Activated T-helper 2 cell treated with anti-CD3 and anti-CD28 coated beads, Interferon-gamma antibody, Interleukin-2, Interleukin-4, amounts not matched to agents 10 μg/mL and 5 μg/mL and 100 μg/mL, durations not matched to agents 14 hours and 24 hours and 36 hours (primary cell): ENCODE measurements around the gene DTNA. TPM values are rescaled to one million over a fixed set of nuclear protein-coding genes. Genes with fewer than 3 reads are reported as not detected.

Experiments
- DNase-seq: peaks from one replicate; pipeline ENCODE4 v3.0.0; 2021; ENCODE audit warnings: low spot score
- H3K27ac Mint-ChIP-seq: one replicate; pipeline ENCODE4 v1.8.0; 2021; ENCODE audit warnings: mixed read lengths
- H3K27me3 Mint-ChIP-seq: one replicate; pipeline ENCODE4 v1.8.0; 2021; ENCODE audit warnings: low read depth, mixed read lengths
- H3K36me3 Mint-ChIP-seq: one replicate; pipeline ENCODE4 v1.8.0; 2021; ENCODE audit warnings: low read depth, mixed read lengths
- H3K4me1 Mint-ChIP-seq: one replicate; pipeline ENCODE4 v1.8.0; 2021; ENCODE audit warnings: low read depth, mixed read lengths
- H3K4me3 Mint-ChIP-seq: one replicate; pipeline ENCODE4 v1.8.0; 2021; ENCODE audit warnings: low read depth, mild to moderate bottlenecking, moderate library complexity, mixed read lengths
- H3K9me3 Mint-ChIP-seq: one replicate; pipeline ENCODE4 v1.8.0; 2021; ENCODE audit warnings: mixed read lengths
- intact Hi-C: fragments of 100-400 bp; cut with micrococcal nuclease; formaldehyde crosslinking; loops from one replicate; pipeline ENCODE4 v1.15.1; 2023
- total RNA-seq: library from RNA; stranded (reverse); gene quantifications from 2 replicates; pipeline ENCODE4 v1.2.3, GENCODE V29; 2022

Gene DTNA
- total RNA-seq, 1 donor from 2014 or later: 0.73 TPM

GRCh38 chr18:34783501-34783900 is 73.4 kb downstream of the DTNA start:
- H3K4me3 Mint-ChIP-seq: no peak overlapping the region
- no peak overlapping the region for H3K27ac Mint-ChIP-seq
- H3K36me3 Mint-ChIP-seq: no peaks in the 10 kb centered on the region
- peaks cover 7% of the 10 kb centered on the region for H3K27me3 Mint-ChIP-seq
- intact Hi-C loops: no loop called here
- peaks cover 3% of the 10 kb centered on the region for H3K4me1 Mint-ChIP-seq
- H3K9me3 Mint-ChIP-seq: no peaks in the 10 kb centered on the region
- no peak for DNase-seq

DNA sequence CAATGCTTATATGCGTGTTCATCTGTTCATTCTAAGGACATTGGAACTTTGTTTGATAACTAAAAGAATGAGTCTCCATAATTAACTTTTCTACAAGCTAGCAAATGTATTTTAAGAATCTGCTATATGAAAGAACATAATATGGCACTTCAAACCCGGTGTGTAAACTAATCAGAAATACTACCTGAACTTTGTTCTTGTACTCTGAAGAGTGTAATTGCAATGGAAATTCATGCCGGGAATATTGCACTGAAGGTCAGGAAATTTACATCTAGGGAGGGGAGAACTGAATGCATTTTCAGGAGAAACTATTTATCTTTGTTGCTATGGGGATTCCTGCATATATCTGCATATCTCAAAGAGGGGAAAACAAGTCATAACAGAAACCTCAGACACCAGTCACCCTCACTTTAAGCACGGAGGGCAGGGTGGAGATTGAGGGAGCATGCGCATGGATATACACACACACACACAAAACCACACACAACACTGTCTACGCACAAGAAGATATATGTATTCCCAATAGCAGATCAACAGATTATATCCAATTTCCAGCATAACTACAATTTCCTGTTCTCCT is 76.2 kb downstream of the DTNA start:
- Mint-ChIP-seq H3K4me1 (peaks cover 3% of the 10 kb centered on the region), H3K36me3 (no peaks in the 10 kb centered on the region), H3K27me3 (peaks cover 7% of the 10 kb centered on the region), H3K4me3 (no peak overlapping the region), H3K9me3 (no peaks in the 10 kb centered on the region), H3K27ac (no peak overlapping the region)
- intact Hi-C loops: no loop called here
- no peak for DNase-seq

DNA sequence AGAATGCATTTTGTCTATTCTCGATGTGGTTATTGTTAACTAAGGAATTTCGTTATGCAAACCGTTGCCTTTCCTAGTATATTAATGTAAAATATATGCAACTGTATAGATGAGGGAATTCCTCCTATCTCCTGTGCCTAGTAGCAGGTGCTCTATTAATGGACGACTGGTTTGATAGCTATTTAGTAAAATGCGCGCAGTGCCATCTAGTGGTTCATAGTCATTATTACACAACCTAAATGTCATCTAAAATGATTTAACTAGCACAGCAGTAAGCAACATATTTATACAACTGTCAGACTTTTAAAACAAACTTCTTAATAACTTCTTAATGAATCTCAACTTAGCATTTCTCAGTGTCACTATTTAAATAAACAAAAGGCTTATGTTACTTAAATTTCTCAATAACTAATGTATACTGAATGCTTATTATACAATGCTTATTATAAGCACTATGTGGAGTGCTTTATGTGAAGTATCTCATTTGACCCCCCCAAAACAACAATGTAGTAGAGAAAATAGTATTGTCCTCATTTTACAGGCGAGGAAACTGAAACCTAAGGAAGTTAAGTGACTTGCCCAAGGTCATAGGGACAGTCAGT is 77.9 kb downstream of the DTNA start:
- Mint-ChIP-seq H3K27ac (no peak overlapping the region), H3K4me1 (peaks cover 3% of the 10 kb centered on the region), H3K36me3 (no peaks in the 10 kb centered on the region), H3K9me3 (no peaks in the 10 kb centered on the region), H3K27me3 (peaks cover 9% of the 10 kb centered on the region), H3K4me3 (no peak overlapping the region)
- intact Hi-C loops: loop anchor here (1.0 kb wide), 1 partner anchor 127 kb away; no protein-coding TSS in a partner anchor
- no peak for DNase-seq

GRCh38 chr18:34789768-34790344 is 79.8 kb downstream of the DTNA start:
- H3K4me1 Mint-ChIP-seq: no peaks in the 10 kb centered on the region
- no peak overlapping the region for H3K27ac Mint-ChIP-seq
- intact Hi-C loops: no loop called here
- no peak for DNase-seq
- peaks cover 3% of the 10 kb centered on the region for H3K27me3 Mint-ChIP-seq
- H3K4me3 Mint-ChIP-seq: no peak overlapping the region
- H3K36me3 Mint-ChIP-seq: no peaks in the 10 kb centered on the region
- H3K9me3 Mint-ChIP-seq: no peaks in the 10 kb centered on the region

DNA sequence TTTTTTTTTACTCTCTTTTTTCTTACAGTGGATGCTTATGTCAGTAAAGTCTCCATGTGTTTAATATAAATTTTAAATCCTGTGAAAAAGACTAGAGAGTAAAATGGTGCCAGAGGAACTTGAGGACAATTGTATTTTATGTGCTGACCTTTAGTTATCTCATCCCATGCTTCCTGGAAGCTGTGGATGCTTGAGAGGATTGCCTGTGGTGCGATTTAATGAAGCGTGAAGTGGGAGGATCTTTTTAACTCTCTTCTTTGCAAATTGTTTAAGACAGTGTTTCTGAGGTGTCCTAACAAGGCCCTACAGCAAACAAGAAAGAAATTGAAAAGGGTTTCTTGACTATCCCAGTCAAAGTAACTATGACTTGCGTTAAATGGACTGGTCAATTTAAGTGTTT is 84.2 kb downstream of the DTNA start:
- H3K27me3 Mint-ChIP-seq: peaks cover 5% of the 10 kb centered on the region
- H3K9me3 Mint-ChIP-seq: no peaks in the 10 kb centered on the region
- no peak overlapping the region for H3K4me3 Mint-ChIP-seq
- H3K27ac Mint-ChIP-seq: no peak overlapping the region
- no peaks in the 10 kb centered on the region for H3K36me3 Mint-ChIP-seq
- H3K4me1 Mint-ChIP-seq: peaks cover 4% of the 10 kb centered on the region
- intact Hi-C loops: no loop called here
- DNase-seq: no peak

- H3K4me1 Mint-ChIP-seq: peaks cover 4% of the 10 kb centered on the region
- no peak overlapping the region for H3K27ac Mint-ChIP-seq
- no peaks in the 10 kb centered on the region for H3K36me3 Mint-ChIP-seq
- no peak for DNase-seq
- intact Hi-C loops: no loop called here
- no peaks in the 10 kb centered on the region for H3K9me3 Mint-ChIP-seq
- peaks cover 5% of the 10 kb centered on the region for H3K27me3 Mint-ChIP-seq
- H3K4me3 Mint-ChIP-seq: no peak overlapping the region
Observed at GRCh38 chr18:34795070-34795732, 85.1 kb downstream of the DTNA start.

DNA sequence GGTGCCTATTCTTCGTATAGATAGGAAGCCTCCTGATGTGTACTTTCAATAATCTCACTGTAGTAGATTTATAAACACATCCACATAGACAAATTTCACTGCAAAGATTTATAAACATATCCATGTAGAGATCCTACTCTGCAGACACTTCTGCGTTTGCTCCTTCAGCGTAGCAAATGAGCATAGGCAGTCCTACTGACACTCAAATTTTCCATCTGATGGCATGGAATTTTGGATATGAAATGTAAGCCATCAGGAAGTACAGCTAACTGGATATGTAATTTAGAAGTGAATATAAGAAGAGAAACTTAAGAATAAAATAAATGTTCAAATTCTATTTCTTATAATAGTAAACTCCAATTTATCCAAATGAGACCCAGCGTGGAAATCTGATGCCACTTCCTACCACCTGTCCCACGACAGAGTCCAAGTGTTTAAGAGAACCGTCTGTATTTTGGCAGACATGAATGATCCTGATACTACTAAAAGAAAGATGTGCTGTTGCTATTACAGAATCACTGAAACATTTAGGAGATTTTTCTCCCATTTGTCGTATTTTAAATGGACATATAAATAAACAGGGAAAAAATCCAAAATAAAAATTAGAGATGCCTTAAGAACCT is 86.0 kb downstream of the DTNA start:
- Mint-ChIP-seq H3K27ac (no peak overlapping the region), H3K4me1 (peaks cover 4% of the 10 kb centered on the region), H3K4me3 (no peak overlapping the region), H3K27me3 (peaks cover 5% of the 10 kb centered on the region), H3K36me3 (no peaks in the 10 kb centered on the region), H3K9me3 (no peaks in the 10 kb centered on the region)
- DNase-seq: no peak
- intact Hi-C loops: no loop called here

- Mint-ChIP-seq H3K36me3 (no peaks in the 10 kb centered on the region), H3K4me3 (no peak overlapping the region), H3K4me1 (peaks cover 4% of the 10 kb centered on the region), H3K9me3 (no peaks in the 10 kb centered on the region), H3K27me3 (peaks cover 6% of the 10 kb centered on the region), H3K27ac (no peak overlapping the region)
- no peak for DNase-seq
- intact Hi-C loops: no loop called here
Observed at GRCh38 chr18:34799291-34799690, 89.2 kb downstream of the DTNA start.

GRCh38 chr18:34800381-34800780 is 90.3 kb downstream of the DTNA start:
- DNase-seq: no peak
- H3K4me3 Mint-ChIP-seq: no peak overlapping the region
- no peak overlapping the region for H3K27ac Mint-ChIP-seq
- peaks cover 7% of the 10 kb centered on the region for H3K27me3 Mint-ChIP-seq
- intact Hi-C loops: no loop called here
- peaks cover 4% of the 10 kb centered on the region for H3K4me1 Mint-ChIP-seq
- no peaks in the 10 kb centered on the region for H3K36me3 Mint-ChIP-seq
- no peaks in the 10 kb centered on the region for H3K9me3 Mint-ChIP-seq

GRCh38 chr18:34801774-34802173 is 91.7 kb downstream of the DTNA start:
- intact Hi-C loops: no loop called here
- no peak overlapping the region for H3K4me3 Mint-ChIP-seq
- DNase-seq: no peak
- H3K27ac Mint-ChIP-seq: no peak overlapping the region
- no peaks in the 10 kb centered on the region for H3K36me3 Mint-ChIP-seq
- peaks cover 7% of the 10 kb centered on the region for H3K27me3 Mint-ChIP-seq
- no peaks in the 10 kb centered on the region for H3K9me3 Mint-ChIP-seq
- peaks cover 4% of the 10 kb centered on the region for H3K4me1 Mint-ChIP-seq

- no peaks in the 10 kb centered on the region for H3K9me3 Mint-ChIP-seq
- no peak for DNase-seq
- no peak overlapping the region for H3K27ac Mint-ChIP-seq
- no peak overlapping the region for H3K4me3 Mint-ChIP-seq
- H3K4me1 Mint-ChIP-seq: peaks cover 4% of the 10 kb centered on the region
- no peaks in the 10 kb centered on the region for H3K36me3 Mint-ChIP-seq
- peaks cover 7% of the 10 kb centered on the region for H3K27me3 Mint-ChIP-seq
- intact Hi-C loops: no loop called here
Observed at GRCh38 chr18:34802959-34803358, 92.9 kb downstream of the DTNA start.

DNA sequence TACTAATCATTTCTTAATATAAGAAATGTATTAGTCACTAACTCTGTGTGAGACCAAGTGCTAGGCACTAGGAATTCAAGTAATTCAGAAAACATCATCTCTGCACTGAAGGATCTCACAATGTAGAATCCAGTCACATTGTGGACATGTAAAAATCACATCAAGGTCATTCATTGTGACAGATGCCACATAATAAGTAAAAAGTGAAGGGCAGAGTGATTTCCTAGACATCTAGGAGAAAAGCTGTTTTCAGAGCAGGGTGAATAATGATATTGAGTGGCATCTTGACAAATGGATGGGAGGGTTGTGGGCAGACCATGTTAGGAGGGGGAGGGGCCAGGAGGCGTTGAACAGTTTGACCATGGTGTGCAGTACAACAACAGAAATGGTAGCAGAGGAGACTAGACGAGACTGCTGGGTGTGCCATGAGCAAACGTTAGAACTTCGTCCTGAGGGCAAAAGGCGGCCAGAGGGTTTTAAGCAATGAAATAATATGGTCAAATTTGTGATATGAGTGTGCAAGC is 93.8 kb downstream of the DTNA start:
- H3K36me3 Mint-ChIP-seq: no peaks in the 10 kb centered on the region
- no peak for DNase-seq
- peaks cover 3% of the 10 kb centered on the region for H3K4me1 Mint-ChIP-seq
- H3K27me3 Mint-ChIP-seq: peaks cover 4% of the 10 kb centered on the region
- H3K4me3 Mint-ChIP-seq: no peak overlapping the region
- no peak overlapping the region for H3K27ac Mint-ChIP-seq
- intact Hi-C loops: no loop called here
- no peaks in the 10 kb centered on the region for H3K9me3 Mint-ChIP-seq
